Spinal cord (tissue), 10 donors: Measurements from ENCODE around the gene NFE2L2. TPM values are rescaled to one million over a fixed set of nuclear protein-coding genes. Genes with fewer than 3 reads are reported as not detected.
"Not testable (repeated sequence)": the region's sequence is repeated elsewhere in the genome, so short reads cannot be mapped to it uniquely, and the experiment has no call there.

Experiments
- DNase-seq, 6 donors: peaks; one replicate each; pipeline versions ENCODE4 v3.0.0 to v3.0.0-alpha.2; 2013 to 2015; ENCODE audit warnings: low spot score in 6 of 6, low read depth in 4 of 6
- H3K27ac ChIP-seq: one replicate; pipeline ENCODE4 v1.5.1; 2013; ENCODE audit warnings: low read depth, low read length, control low read depth
- H3K27me3 ChIP-seq: one replicate; pipeline ENCODE4 v1.6.1; 2013; ENCODE audit warnings: low read length; ENCODE audit not compliant: control insufficient read depth, insufficient read depth
- H3K36me3 ChIP-seq: one replicate; pipeline ENCODE4 v1.6.1; 2013; ENCODE audit warnings: low read length; ENCODE audit not compliant: control insufficient read depth, insufficient read depth
- H3K4me1 ChIP-seq: one replicate; pipeline ENCODE4 v1.6.1; 2013; ENCODE audit warnings: low read length; ENCODE audit not compliant: control insufficient read depth, insufficient read depth
- H3K4me3 ChIP-seq: one replicate; pipeline ENCODE4 v1.5.1; 2013; ENCODE audit warnings: low read depth, low read length, control low read depth
- H3K9me3 ChIP-seq: one replicate; pipeline ENCODE4 v1.6.1; 2013; ENCODE audit warnings: low read length; ENCODE audit not compliant: control insufficient read depth, insufficient read depth
- WGBS: methylation state at CpG from one replicate; pipeline ENCODE4 v1.1.5; 2013; ENCODE audit warnings: missing lambda C conversion rate; ENCODE audit not compliant: insufficient coverage; 5-methylcytosine and 5-hydroxymethylcytosine counted together
- polyA plus RNA-seq, 2 donors: library from polyadenylated mRNA; unstranded; fragments of 120-200 nt; gene quantifications; one replicate each; pipeline ENCODE4 v1.2.1, GENCODE V29; 2013; ENCODE audit not compliant: insufficient read length in 2 of 2
- small RNA-seq: library from RNA; depleted of rRNA; stranded (forward); fragments of <200 nt; gene quantifications from one replicate; pipeline ENCODE3, GENCODE V24; 2014; ENCODE audit warnings: low replicate concordance
- total RNA-seq, 2 donors: library from RNA; depleted of rRNA in 1 of 2; stranded (reverse); fragments of 120-200 nt in 1 of 2; fragments of >200 nt in 1 of 2; gene quantifications; one replicate each; pipeline versions ENCODE4 v1.2.3 to v1.2.4, GENCODE V29; 2013 to 2014
- donor health status: healthy.

Gene NFE2L2
- total and polyA plus RNA-seq, 4 donors, result 62.8 to 87.9 (median 64.8) TPM

GRCh38 chr2:177190941-177191340, 73.6 kb downstream of the NFE2L2 start:
- no CpG with 5 or more reads among the region's 1 CpG for WGBS
- H3K27me3 ChIP-seq, result no peaks in the 10 kb centered on the region
- no peaks in the 10 kb centered on the region for H3K36me3 ChIP-seq
- DNase-seq, result no peak
- no peak overlapping the region for H3K27ac ChIP-seq
- no peaks in the 10 kb centered on the region for H3K4me1 ChIP-seq
- H3K9me3 ChIP-seq, result no peaks in the 10 kb centered on the region
- no peak overlapping the region for H3K4me3 ChIP-seq

- no peak overlapping the region for H3K27ac ChIP-seq
- 96% methylated on average over 4 of the region's 7 CpGs for WGBS
- H3K36me3 ChIP-seq, result no peaks in the 10 kb centered on the region
- no peaks in the 10 kb centered on the region for H3K9me3 ChIP-seq
- DNase-seq, result no peak
- no peak overlapping the region for H3K4me3 ChIP-seq
- no peaks in the 10 kb centered on the region for H3K4me1 ChIP-seq
- no peaks in the 10 kb centered on the region for H3K27me3 ChIP-seq
Observed at GRCh38 chr2:177188482-177189469, 75.8 kb downstream of the NFE2L2 start.

DNA sequence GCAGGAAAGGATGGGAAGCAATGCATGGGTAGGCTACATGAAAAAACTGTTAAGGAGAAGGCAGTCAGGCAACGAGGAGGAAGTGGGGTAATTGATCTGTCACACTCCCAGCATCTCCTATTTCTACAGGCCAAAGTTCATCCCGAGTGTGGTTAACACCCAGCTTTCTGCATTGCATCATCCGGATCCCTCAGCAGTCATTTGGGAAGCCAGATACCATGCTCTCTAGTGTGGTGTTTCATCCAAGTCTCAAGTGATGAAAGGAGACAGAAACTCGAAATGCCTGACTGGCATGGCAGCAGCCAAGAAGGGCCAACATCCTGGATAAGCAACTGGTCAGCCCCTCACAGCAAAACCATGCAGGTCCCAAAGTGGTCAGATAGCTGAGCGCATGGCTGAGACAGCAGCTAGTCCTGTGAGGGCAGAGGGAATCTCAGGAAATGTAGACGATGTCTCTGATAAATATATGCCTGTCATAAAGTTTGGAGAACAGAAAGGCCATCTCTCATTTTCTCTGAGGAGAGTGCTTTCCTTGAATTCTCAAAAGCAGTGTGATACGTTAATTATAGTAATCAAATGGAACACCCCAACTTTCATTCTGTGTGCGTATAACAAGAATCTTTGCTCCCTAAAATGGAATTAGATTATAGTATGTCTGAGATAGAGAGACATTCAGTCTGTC, 76.8 kb downstream of the NFE2L2 start:
- Histone ChIP-seq H3K36me3 (no peaks in the 10 kb centered on the region), H3K4me1 (no peaks in the 10 kb centered on the region), H3K9me3 (no peaks in the 10 kb centered on the region), H3K27ac (no peak overlapping the region), H3K4me3 (no peak overlapping the region), H3K27me3 (no peaks in the 10 kb centered on the region)
- no peak for DNase-seq
- WGBS, result 47% methylated on average over 3 of the region's 8 CpGs

DNA sequence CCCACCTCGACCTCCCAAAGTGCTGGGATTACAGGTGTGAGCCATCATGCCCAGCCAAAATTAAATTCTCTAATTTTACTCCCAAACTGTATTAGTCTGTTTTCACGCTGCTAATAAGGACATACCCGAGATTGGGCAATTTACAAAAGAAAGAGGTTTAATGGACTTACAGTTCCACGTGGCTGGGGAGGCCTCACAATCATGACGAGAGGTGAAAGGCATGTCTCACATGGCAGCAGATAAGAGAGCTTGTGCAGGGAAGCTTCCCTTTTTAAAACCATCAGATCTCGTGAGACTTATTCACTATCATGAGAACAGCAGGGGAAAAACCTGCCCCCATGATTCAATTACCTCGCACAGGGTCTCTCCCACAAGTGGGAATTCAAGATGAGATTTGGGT, 78.5 kb downstream of the NFE2L2 start:
- WGBS, result 100% methylated on average over 3 of the region's 7 CpGs
- not testable (repeated sequence) for DNase-seq, H3K4me1 ChIP-seq, H3K27me3 ChIP-seq, H3K27ac ChIP-seq, H3K4me3 ChIP-seq, H3K36me3 ChIP-seq, H3K9me3 ChIP-seq

DNA sequence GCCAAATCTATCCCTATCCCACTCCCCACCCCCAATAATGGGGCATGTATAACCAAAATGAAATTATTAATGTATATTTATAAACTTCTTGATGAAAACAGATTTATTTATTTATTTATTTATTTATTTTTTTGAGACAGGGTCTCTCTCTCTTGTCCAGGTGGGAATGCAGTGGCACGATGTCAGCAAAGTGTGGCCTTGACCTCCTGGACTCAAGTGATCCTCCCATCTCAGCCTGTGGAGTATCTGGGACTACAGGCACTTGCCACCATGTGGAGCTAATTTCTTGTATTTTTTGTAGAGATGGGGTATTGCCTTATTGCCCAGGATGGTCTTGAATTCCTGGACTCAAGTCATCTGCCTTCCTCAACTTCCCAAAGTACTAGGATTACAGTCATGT, 79.9 kb downstream of the NFE2L2 start:
- Histone ChIP-seq H3K9me3 (no peaks in the 10 kb centered on the region), H3K36me3 (no peaks in the 10 kb centered on the region), H3K27ac (no peak overlapping the region)

DNA sequence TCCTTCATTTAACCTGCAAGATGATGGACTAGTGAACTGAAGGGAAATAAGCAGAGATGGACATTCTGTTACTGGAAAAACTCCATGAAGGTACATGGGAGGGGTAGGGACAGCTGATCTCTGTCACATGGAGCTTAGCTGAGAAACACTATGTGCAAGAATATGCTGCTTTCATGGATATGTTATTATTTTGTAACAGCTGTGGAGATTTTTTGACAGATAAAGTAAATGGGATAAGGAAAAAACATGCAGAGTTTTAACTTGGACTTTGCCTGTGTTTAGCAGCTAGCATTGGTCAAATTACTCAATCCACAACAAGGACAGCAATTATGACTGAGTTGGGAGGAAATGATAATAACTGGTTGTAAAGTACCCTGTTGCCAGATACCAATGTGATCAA, 80.7 kb downstream of the NFE2L2 start:
- no peak for DNase-seq
- Histone ChIP-seq H3K27me3 (no peaks in the 10 kb centered on the region), H3K9me3 (no peaks in the 10 kb centered on the region), H3K4me3 (no peak overlapping the region), H3K27ac (no peak overlapping the region), H3K4me1 (no peaks in the 10 kb centered on the region), H3K36me3 (no peaks in the 10 kb centered on the region)

More for the DNA sequence above, 79.9 kb downstream of the NFE2L2 start:
- no peak for DNase-seq
- no peak overlapping the region for H3K4me3 ChIP-seq
- no peaks in the 10 kb centered on the region for H3K27me3 ChIP-seq
- no peaks in the 10 kb centered on the region for H3K4me1 ChIP-seq
- WGBS, result no CpG with 5 or more reads among the region's 1 CpG

Small RNA genes within 50 kb of the gene (small RNA-seq; reads per million reads assigned to genes)
- not detected for gene MIR3128
- not detected for gene MIR6512
- gene RF00019, result not detected

Other genes with a start within 250 kb of the NFE2L2 start
- gene HNRNPA3, start 51.9 kb downstream of the NFE2L2 start, total RNA-seq, result 100 to 1,000 TPM in 1 of 2 donors, 10 to 100 TPM in 1; 51.1 to 102 TPM
- 100 to 1,000 TPM; 353 to 374 TPM for gene HNRNPA3, start 51.9 kb downstream of the NFE2L2 start, polyA plus RNA-seq
- gene AGPS, start 128.0 kb upstream of the NFE2L2 start, total RNA-seq, result 10 to 100 TPM; 37.6 to 72.7 TPM
- 10 to 100 TPM; 27.0 to 41.3 TPM for gene AGPS, start 128.0 kb upstream of the NFE2L2 start, polyA plus RNA-seq